Caki2 (cell line): ENCODE measurements around the gene ACSL5. TPM values are rescaled to one million over a fixed set of nuclear protein-coding genes. Genes with fewer than 3 reads are reported as not detected.

Source experiments
- DNase-seq: peaks from one replicate; pipeline ENCODE4 v3.0.0-alpha.2; 2015; ENCODE audit warnings: low read depth
- in situ Hi-C: cut with HindIII; loops from 2 replicates; pipeline ENCODE4 v1.10.0; 2016; ENCODE audit warnings: low sequenced_read_pairs, low pct_unique_long_range_greater_than_20kb, mixed read lengths
- total RNA-seq: library from RNA; depleted of rRNA; stranded (reverse); fragments of >200 nt; shearing (Covaris generic); gene quantifications from 2 replicates; pipeline ENCODE4 v1.2.3, GENCODE V29; 2014; ENCODE audit warnings: low replicate concordance

ACSL5 gene
- total RNA-seq, 1 experiment from 2014 or later = not detected

DNA sequence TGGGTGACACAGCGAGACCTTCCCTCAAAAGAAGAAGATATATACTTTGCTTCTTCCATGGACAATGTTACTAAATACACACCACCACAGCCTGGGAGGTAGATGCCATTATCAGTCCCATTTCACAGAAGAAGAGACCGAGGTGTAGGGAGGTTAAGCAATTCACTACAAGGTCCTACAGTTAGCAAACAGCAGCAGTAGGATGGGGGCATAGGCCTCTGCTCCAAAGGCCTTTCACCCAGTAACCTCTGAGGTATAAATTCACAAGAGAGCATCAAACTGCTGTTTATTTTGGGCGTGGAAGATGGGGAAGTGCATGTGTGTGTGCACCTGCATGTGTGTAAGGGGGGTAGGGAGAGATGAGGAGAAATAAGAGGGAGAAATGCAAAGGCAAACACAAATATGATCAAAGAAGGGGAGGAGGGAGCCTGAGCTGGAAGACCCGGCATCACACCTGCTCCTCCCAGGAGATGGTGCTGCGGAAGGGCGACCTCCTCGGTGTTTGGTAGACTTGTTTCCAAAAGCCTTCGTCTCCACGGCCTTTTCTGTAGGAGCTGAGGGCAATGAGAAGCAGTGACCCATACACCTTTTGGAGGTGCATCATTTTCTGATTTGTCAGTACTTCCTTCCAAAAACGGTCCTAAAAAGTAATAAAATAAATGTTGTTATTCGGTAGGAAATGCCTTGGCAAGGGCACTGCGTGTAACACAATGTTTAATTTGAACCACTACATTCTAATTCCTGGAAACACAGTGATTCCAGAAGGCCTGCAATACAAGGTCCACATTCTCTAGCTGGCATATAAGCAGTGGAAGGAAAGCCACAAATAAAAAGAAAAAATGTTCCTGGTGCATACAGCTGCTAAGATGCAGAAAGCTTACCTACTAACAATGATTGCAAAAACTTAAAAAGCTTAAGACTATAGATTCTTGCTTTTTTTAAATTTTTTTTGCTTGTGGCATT lies 25.9 kb upstream of the ACSL5 start:
- no peak for DNase-seq
- in situ Hi-C loops = no loop called here

- in situ Hi-C loops = no loop called here
- no peak for DNase-seq
Measured at GRCh38 chr10:112348759-112349158, 25.2 kb upstream of the ACSL5 start.

GRCh38 chr10:112349521-112350085 lies 24.3 kb upstream of the ACSL5 start:
- DNase-seq = no peak
- in situ Hi-C loops = no loop called here

GRCh38 chr10:112351146-112351545 lies 22.8 kb upstream of the ACSL5 start:
- in situ Hi-C loops = no loop called here
- DNase-seq = no peak

GRCh38 chr10:112352044-112352443 lies 21.9 kb upstream of the ACSL5 start:
- no peak for DNase-seq
- in situ Hi-C loops = no loop called here

DNA sequence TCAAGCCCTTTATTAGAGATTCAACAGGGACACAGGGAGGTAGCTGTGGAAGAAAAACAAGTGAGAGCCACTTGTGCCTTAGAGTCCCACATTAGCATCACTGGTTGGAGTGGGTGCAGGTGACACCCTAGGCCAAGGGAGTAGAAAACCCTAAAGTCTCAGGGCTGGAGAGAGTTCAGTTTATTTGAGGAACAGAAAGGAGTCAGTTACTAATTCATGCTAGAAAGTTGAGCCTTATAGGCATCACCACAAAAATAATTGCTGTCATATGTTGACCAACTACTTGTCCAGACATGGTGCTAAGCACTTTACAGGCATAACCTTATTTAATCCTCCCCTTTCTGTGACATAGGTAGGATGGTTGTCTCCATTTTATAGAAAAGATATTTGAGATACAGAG lies 20.9 kb upstream of the ACSL5 start:
- in situ Hi-C loops = no loop called here
- no peak for DNase-seq

DNA sequence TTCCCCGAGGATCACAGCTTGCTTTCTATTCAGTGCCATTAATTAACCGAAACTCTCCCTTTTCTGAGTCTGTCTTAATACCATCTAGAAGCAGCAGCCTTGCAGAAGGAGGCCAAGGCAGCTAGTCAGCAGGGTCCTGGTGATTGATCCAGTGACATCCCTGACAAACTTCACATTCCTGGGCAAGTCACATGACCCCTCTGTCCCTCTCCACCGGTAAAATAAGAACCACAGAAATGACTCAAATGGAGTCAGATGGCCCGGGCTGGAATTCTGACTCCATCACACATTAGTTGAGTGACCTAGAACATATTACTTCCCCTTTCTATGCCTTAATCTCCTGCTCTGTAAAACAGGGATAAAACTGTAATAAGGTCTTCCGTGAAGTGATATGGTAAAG lies 17.2 kb upstream of the ACSL5 start:
- DNase-seq = no peak
- in situ Hi-C loops = no loop called here

DNA sequence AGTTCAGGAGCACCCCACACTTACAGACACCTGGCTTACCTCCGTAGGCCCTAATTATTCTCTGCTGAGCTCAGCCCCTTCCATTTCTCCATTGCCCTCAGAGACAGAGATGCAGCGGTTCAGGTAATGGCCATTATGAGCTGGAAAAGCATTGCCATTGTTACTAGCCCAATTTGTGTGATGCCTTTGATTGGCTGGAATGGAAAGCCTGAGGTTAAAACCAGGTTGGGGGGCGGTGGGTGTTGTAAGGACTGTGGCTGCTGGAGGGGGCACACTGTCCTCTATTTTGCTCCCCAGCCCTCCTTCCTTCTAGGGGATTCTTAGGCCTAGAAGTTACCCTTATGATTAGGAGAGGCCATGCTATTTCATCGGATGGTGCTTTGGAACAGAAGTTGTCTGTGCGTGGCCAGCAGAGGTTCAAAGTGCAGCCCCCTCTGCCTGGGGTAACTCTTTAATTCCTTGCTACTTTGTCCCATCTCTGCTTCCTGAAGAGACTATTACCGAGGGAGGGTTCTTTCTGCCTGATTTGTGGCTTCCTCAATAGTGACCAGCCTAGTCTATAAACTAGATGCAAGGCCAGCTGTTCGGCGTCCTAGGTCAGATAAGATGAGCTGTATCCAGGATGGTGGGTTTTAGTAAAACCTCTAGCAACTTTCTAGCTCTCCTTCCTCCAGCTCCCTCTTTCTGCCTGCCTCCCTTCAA lies 14.2 kb upstream of the ACSL5 start:
- DNase-seq = no peak

DNA sequence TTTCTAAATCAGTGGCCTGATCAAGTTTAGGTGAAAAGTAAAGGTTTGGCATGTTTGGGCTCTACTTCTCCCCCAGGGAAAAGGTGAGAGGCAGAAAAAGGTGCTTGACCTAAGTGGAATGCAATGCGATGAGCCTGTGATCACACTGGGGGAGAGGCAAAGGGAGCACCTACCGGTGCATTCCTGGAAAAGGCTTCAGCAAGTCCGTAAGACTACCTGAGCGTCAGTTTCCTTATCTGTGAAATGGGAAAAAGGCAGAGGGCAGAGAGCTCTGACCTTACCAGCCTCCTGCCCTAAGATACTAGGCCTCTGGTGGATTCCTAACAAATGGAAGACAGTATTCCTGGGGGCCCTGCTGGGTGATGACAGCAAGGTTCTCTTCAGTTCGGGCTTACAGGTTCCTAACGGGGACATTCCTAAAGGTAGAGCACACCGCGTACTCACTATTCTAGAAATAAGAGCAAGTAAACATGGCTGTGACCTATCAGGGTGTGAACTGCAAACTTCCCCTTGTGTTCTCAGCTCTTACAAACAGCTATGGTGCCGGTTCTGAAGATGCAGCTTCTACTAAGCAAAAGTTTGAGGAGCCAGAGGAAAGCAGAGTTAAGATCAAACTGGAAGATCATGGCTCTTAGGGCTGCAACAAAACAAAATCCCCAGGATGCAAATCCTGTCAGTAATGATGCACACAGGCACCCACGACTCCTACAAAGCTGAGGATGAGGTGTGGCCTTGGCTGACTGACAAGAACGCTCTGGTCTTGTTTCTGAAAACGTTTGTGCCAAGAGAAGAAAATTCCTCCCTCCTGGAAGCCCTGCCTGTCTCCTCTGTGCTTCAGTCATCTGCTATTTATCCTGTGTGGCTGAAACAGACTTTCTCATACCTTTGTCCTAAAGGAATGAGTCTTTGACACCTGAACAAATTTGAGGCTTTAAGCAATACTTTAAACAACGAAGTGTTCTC lies 13.3 kb upstream of the ACSL5 start:
- no peak for DNase-seq

More for the DNA sequence above, 14.2 kb upstream of the ACSL5 start:
- in situ Hi-C loops = no loop called here

DNA sequence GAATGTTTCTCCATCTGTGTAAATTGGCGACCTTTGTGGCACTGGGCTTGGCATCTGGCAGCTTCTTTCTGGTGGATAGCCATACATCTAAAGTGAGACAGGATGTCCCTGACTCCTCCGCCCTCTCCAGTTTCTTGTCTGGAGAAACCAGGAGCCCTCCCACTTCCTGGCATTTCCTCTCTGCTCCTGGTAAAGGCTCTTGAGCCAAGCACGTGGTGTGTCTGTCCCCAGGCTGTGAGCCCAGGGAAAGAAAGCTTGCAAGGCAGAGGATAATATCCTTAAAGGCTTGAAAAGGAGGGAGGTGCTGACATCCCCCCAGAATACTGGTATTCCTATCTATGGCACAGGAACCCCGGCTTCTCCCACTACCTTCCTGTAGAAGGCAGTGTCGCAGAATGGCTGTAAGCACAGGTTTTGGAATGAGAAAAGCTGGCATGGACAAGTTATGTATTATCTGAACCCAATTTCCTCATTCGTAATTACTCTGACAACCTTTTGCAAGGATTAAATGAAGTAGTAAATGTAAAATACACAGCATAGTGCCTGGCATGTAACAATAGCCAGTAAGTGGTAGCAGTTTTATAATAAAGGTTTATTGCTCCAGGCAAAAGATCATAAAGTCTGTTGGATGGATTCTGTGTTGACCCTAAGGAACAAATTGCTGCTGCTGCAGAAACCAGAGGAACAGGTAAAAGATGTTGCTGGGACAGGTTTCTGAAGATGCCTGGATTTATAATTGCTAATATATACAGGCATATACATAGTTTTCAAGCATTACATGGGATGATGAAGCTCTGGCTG lies 11.8 kb upstream of the ACSL5 start:
- no peak for DNase-seq
- in situ Hi-C loops = no loop called here

More for the DNA sequence above, 13.3 kb upstream of the ACSL5 start:
- in situ Hi-C loops = no loop called here

DNA sequence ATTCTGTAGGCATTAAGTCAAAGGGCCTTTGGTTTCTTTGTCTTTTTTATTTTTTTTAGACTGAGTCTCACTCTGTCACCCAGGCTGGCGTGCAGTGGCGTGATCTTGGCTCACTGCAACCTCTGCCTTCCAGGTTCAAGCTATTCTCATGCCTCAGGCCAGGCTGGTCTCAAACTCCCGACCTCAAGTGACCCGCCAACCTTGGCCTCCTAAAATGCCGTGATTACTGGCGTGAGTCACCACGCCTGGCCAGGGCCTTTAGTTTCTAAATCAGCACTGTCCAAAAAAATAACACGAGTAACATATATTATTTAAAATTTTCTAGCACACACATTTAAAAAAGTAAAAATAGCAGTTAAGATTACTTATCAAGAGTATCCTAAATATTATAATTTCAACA lies 11.1 kb upstream of the ACSL5 start:
- DNase-seq = no peak
- in situ Hi-C loops = no loop called here

DNA sequence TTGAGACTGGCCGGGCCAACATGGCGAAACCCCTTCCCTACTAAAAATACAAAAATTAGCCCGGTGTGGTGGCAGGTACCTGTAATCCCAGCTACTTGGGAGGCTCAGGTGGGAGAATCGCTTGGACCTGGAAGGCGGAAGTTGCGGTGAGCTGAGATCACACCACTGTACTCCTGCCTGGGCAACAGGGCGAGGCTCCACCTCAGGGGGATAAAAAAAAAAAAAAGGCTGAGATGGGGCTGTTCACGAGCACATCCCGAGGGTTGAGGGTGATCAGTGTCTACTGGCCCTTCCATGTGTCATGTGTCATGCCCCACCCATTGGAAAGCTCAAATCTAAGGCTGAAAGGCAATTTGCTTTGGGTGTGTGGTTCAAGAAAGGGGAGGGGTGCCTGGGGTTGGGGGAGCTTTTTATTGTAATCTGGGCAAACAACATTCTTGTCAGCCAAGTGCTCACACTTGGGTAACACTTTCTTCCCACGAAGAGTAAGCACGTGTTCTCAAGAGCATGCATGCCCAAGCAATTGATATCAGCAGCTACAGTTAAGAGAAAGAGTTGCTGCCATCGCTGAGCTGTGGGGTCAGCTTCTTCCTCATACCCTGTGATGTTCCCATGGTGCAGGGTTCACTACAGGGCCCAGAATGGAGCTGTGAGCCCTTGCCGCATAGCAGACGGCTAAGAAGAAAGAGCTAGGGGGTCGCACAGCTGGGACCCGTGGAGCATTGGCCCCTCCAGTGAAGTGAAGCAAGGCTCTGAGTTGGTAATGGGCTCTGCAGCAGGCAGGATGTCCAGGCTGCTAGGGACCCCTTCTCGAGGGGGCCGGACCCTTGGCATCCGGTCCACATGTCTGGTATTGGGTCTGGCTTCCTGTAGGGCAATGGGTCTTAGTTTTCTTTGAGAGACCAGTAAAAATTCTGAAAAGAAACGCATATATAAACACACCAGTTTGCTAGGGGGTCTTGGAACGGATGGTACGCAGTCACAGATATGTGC lies 9.9 kb upstream of the ACSL5 start:
- DNase-seq = no peak
- in situ Hi-C loops = no loop called here

DNA sequence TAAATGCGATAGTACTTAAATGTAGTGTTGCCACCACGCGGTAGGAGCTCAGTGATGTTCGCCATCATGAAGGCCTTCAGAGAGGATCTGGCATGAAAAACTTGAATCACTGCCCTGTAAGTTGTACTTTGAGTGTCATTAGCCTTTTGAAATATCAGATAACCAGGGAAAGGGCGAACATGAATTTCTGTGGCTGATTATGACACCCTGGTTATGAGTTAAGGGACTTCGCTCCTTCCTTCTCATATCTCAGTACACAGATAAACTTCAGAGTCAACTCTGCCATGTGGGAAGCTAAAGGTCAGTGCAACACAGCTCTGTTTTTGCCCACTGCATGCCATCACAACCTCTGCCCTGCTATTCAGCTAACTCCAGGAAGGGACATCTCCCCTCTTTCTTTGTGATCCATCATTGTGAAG lies 8.9 kb upstream of the ACSL5 start:
- DNase-seq = no peak
- in situ Hi-C loops = no loop called here

DNA sequence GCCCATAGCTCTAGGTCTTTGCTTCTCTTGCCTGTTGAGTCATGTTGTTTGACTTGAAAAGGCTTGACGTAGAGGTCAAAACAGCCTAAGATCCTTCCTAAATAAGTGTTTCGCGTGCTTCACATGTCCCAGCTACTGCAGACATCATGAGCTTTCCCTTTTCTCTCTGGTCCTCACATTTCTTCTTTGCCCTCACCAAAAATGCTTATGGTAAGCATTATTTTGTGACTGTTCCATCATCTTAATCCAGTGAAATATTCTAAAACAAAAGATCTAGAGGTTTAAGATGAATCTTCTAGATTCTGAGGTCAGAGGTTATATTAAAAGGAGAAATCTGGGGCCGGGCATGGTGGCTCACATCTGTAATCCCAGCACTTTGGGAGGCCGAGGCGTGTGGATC lies 8.5 kb upstream of the ACSL5 start:
- in situ Hi-C loops = no loop called here
- DNase-seq = no peak

DNA sequence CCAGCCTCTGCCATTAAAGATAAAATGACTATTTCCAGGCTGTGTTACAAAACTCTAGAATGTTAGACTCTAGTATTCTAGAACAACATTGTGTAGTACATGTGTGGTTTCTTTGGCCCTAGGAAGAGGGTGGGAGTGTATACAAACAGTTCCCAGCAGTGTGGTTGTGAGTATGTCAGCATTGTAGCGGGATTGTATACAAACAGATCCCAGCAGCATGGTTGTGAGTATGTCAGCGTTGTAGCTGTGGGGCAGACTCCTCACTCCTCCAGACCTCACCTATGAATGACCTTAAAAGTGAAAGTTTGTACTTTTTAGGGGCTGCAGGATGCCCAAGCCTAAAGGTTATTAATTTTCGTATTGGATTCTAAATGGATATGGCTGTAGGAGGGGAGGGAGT lies 6.9 kb upstream of the ACSL5 start:
- in situ Hi-C loops = no loop called here
- no peak for DNase-seq

GRCh38 chr10:112367516-112367915 lies 6.4 kb upstream of the ACSL5 start:
- DNase-seq = no peak
- in situ Hi-C loops = no loop called here
